K562 treated with DMSO at 1 percent for 24 hours (cell line): Measurements from ENCODE around the gene PSMB1. TPM values are rescaled to one million over a fixed set of nuclear protein-coding genes. Genes with fewer than 3 reads are reported as not detected.

ENCODE experiments used
- total RNA-seq: library from RNA; unstranded; fragments of 300-600 nt; gene quantifications from 2 replicates; pipeline ENCODE4 v1.2.3, GENCODE V29; 2022; ENCODE audit warnings: low read depth; ENCODE audit not compliant: insufficient read depth

The PSMB1 gene
- 430 and 451 TPM in 2 replicates for total RNA-seq

DNA sequence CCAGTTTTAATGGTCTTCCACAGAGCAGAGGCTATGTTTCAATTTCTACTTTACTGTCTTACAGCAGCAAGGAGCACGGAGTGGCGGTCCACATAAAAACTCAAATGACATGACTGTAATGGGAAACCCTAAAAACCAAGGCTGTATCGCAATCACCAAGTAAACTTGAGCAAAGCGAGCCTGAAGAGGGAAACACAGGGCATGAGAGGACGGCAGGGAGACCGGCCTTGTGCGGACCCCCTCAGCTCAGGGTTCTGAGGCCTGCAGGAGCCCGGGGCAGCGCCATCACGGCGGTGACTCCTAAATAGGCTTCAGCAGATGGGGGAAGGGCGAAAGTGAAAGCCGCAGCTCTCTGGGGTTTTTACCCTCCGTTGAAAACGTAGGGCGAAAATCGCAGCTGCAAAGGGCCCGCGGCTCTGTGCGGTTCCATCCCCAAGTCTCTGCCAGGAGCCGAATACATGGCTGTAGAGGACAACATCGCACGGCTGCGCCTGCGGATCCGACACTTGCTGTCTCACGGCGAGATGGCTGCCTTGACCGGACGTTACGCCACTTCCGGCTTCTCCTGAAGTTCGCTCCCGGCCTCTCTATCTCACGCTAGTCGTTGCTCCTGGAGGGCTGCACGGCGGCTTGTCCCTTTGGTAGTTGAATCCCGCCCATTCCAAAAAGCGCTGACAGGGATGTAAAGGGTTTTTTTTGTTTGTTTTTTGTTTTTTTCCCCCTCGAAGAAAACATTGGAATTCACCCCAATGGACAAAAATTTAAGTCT is at the start of gene PSMB1:
TSS of gene PSMB1 (minus strand) at position 543 of the 769 bp plus-strand sequence. CDS start at position 478, 65 bp downstream.

DNA sequence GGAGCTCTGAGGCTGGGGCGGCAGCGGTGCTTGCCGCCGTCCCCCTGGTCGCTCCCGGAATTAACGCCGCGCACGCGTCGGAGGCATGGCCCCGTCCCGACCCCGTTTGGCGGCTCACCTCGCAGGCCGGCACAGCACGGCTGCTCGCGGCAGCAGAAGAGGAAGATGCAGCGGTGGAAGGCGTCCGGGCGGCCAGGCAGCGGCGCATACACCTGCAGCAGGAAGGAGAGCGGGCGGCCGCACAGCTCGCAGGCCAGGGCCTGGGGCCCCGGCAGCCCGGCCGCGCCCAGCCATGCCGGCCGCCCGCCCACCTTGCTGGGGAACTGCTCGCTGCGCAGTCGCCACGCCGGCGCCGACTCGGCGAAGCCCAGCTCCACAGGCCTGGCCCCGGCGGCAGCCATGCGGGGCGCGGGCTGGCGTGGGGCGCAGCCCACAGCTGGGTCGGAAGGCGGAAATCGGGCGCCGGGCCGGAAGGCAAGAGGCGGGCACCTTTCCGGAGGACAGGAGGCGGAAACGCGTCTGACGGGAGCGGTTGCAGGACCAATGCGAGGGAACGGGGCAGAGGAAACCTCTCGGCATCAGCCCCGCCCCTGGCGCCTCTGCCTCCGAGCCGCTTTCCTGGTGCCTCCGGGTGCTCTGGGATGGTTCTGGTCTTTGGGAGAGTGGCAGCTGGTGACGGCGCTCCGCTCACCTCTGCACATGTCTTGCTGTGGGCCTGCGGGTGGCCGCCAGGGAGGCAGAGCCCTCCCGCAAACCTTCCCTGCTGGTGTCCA is 31.3 kb upstream of the PSMB1 start, which contains the start of gene PDCD2:
TSS of gene PDCD2 (minus strand) at position 457 of the 773 bp plus-strand sequence. CDS start at position 401, 56 bp downstream.

DNA sequence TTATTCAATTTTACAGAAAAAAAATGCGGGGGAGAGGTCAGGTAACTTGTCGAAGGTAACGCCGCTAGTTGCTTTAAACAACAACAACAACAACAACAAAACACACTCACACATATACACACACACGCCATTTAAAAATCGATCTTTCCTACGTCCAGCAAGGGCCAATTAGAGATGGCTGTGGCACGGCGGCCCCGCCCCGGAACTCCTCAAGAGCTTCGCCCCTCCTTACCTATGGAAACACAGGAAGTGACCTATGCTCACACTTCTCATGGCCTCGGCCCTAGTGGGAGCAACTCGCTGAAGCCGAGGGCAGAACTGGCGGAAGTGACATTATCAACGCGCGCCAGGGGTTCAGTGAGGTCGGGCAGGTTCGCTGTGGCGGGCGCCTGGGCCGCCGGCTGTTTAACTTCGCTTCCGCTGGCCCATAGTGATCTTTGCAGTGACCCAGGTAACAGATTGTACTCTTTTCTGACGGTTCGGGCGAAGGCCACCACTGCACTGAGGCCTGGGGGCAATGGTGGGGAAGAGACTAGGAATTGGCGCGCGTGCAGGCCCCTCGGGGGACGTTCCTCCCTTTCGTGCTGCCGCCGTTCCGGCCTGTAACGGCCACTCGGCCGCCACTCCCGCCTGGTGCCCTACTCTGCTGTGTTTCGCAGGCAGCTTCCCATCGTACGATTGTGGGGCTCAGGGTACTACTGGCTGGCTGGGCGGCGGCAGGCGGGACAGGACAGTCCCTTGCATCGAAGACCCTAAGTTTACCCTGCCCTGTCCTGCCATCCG is 1.1 kb upstream of the PSMB1 start, which contains the start of gene TBP:
TSS of gene TBP (plus strand) at position 357 of the 783 bp plus-strand sequence. CDS start 2,661 bp downstream, outside the sequence.

Other genes with a start within 250 kb of the PSMB1 start
- 15.3 and 16.1 TPM in 2 replicates for gene FAM120B, start 246.5 kb downstream of the PSMB1 start, total RNA-seq
- gene TBP, start 1.1 kb upstream of the PSMB1 start, total RNA-seq = 27.3 and 33.5 TPM in 2 replicates
- gene PDCD2, start 31.3 kb upstream of the PSMB1 start, total RNA-seq = 132 and 139 TPM in 2 replicates